H1 (cell line): Measurements from ENCODE around the gene KRT80. TPM values are rescaled to one million over a fixed set of nuclear protein-coding genes. Genes with fewer than 3 reads are reported as not detected.

Experiments
- ASH2L ChIP-seq: fragments of 200-600, 300-600 bp; sonication (generic); IDR thresholded peaks from one replicate; pipeline ENCODE4 v1.7.1; 2017; ENCODE audit warnings: low read length
- CHD2 ChIP-seq: IDR thresholded peaks from 2 replicates; pipeline ENCODE4 v1.6.1; 2012; ENCODE audit warnings: low read length, improper control_type of control experiment
- GABPA ChIP-seq: IDR thresholded peaks from 2 replicates; pipeline ENCODE4 v1.6.1; 2011; ENCODE audit warnings: mild to moderate bottlenecking, low read length, moderate library complexity, borderline replicate concordance; ENCODE audit not compliant: insufficient read depth
- polyA plus RNA-seq, 7 experiments: library from polyadenylated mRNA; depleted of rRNA in 3 of 7; stranded (reverse) in 5 of 7; unstranded in 2 of 7; fragments of >200 nt in 5 of 7; fragments of 200-250 nt in 2 of 7; gene quantifications; 1 replicate in 5 of 7; 2 replicates in 1 of 7; 4 replicates in 1 of 7; pipeline versions ENCODE4 v1.2.1 to v1.2.3, GENCODE V29; 2011 to 2013; ENCODE audit warnings: missing spikeins in 2 of 7, mixed read lengths in 2 of 7
- total RNA-seq: library from RNA; stranded (reverse); fragmentation: NEBNext Ultra II Directional; extraction: Animal tissue kit (Norgen Biotek cat#: 25700); gene quantifications from 2 replicates; pipeline ENCODE4 v1.2.1, GENCODE V29; 2021
- TF ChIP-seq, protein P1 (sequence below): IDR thresholded peaks from 2 replicates; pipeline ENCODE4 v1.6.1; 2011; ENCODE audit warnings: low read depth, mild to moderate bottlenecking, low read length; ENCODE audit not compliant: insufficient read depth

The KRT80 gene
- total and polyA plus RNA-seq, 2 of the 8 experiments (the other 6 are each of a cell fraction or from before 2014, with no cell fraction given), result 0.05 TPM; not detected in 1

DNA sequence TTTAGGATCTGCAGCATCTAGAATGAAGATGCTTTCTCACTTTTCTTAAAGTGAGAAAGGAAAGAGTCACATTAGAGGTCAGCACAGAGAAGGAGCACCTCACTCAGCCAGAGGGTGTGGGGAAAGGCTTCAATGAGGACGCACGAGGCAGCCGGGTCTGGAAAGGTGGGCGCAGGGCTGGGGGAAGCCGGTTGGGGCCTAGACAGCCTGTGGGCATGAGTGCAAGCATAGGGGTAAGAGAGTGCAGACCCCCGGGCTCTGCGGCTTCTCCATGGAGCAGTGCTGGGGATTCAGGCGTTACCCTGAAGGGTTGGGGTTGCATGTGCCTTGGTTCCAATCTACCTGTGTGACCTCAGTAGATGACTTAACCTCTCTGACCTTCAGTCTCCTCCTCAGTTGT is 49.9 kb downstream of the KRT80 start (continued):
- TF ChIP-seq, protein P1, sequence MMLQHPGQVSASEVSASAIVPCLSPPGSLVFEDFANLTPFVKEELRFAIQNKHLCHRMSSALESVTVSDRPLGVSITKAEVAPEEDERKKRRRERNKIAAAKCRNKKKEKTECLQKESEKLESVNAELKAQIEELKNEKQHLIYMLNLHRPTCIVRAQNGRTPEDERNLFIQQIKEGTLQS, result no peak
- TF ChIP-seq ASH2L (no peak), CHD2 (no peak), GABPA (no peak)
